ENCODE measurements around the gene CEBPB.
A peak's percentile ranks its signal among the peaks of the same experiment; 100 is the strongest.

Gene CEBPB

GRCh38 chr20:50214226-50215024, 23.8 kb downstream of the CEBPB start:
- DNase-seq = no peak

- peak; percentile 60 for DNase-seq
Observed at GRCh38 chr20:50215101-50215690, 24.6 kb downstream of the CEBPB start.

GRCh38 chr20:50215926-50216325, 25.3 kb downstream of the CEBPB start:
- DNase-seq = no peak

- no peak for DNase-seq
Observed at GRCh38 chr20:50216543-50217206, 26.0 kb downstream of the CEBPB start.

DNA sequence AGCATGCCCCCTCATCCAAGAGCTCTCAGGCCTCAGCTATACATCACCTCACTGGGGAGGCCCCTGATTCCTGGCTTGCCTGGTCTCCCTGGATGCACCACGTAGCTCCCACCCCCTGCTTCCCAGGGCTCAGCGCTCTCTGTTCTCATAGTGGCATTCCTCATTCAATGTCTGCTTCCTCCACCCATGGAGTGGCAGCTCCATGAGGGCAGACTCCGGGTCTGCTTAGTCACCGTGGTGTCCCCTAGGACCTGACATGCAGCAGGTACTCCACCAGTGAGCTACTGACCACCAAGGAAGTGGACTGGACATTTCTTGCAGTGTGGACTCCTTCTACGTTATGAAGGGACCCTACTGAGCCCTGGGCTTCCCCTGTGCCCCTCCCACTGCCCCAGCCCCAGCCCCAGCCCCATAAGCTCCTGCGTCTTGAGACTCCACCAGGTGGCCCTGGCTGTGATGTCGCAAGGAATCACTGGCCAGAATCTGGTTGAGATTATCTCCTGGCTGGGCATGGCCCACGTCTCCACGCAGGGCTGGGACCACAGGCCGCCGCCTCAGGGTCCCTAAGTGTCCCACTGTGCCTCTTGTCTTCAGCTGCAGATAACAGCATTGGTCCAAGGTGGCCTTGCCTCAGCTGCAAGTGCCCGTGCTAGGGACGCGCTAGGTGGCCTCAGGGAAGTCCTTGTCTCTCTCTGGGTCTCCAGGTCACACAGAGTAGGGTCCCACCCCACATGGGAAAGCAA, 26.7 kb downstream of the CEBPB start:
- no peak for DNase-seq

DNA sequence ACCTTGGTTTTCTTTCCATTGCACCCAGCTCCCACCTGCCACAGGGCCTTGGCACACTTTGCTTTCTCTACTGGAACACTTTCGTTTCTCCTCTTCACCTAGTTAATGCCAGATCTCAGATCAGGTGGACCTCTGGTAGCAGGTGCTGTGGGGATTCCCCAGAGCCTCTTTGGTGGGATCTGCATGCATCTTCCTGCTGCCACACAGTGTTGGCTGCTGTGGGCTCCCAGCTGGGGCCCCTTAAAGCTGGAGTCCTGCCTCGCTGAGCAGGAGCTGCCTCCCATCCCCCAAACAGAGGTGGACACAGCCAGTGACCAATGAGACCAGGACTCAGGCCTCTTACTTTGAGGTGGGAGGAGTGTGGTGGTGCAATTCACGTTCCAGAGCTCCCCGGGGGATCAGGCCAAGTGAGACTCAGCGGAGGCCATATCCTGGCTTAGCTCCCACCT, 28.4 kb downstream of the CEBPB start:
- DNase-seq = no peak

DNA sequence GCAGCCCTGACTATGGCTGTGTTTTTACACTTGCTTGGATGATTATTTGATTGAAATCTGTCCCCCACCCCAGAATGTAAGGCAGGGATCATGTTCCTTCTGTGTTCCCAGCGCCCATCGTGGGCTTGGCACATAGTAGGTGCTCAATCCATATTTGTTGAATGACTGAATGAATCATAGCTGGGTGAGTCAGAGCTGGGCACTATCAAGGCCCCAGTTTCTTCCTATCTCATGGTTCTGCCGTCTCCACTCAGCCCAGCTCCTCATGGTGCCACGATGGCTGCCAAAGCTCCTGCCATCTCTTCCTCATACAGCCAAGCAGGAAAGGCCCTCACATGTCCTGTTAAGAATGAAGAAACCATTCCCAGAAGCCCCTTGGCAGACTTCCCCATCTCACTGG, 29.0 kb downstream of the CEBPB start:
- no peak for DNase-seq

DNA sequence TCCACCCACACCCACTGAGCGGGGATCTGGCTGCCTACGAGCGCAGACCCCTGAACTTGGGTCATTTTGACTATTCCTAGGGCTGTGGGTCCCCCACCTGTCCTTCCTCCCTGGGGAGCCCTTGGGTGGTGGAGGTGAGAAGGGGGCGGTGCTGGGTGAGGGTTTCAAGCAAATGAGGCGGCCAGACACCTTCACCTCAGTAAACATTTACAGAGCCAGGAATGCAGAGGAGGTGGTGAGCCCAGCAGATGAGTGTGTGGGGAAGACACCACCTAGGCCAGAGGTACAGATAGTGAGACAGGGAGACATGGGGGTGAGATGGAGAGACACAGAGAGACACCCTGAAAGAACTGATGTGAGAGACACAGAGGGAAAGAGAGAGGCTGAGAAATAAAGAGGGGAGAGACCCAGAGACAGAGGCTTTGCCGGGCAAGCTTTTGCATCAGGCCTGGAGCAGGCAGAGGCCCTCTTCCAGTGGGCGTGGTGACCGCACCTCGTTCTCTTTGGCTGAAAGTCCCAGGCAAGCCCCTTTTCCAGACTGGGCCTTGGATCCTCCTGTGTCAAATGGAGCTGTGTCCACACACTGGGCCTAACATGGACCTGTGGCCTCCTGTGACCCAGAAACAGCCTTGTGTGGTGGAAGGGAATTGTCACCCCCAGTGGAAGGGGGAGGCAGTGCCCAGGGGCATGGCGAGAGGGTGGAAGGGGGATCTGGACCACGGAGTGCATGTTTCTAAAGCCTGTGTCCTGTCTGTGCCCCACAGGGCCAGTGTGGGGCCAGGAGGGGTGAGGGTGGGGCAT, 29.7 kb downstream of the CEBPB start:
- DNase-seq = no peak

DNA sequence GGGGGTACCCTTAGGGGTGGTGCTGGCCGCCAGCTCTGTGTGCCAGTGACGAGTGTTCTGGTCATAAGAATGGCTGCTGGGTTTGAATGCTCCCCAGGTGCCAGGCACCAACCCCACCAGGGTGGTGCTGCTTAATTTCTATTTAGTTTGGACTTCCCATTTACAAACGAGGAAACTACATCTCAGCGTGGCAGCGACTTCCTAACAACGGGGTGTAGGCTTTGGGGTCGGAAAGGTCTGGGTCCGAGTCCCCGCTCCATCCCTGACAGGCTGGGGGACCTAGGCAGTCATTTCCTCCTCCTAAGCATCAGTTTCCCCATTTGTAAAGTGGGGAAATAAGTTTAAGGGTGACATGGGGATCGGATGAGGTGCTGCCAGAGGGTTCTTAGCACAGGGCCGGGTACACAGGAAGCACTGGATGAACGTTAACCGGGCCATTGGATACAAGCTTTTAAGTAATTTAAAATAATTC, 30.3 kb downstream of the CEBPB start:
- DNase-seq = no peak

DNA sequence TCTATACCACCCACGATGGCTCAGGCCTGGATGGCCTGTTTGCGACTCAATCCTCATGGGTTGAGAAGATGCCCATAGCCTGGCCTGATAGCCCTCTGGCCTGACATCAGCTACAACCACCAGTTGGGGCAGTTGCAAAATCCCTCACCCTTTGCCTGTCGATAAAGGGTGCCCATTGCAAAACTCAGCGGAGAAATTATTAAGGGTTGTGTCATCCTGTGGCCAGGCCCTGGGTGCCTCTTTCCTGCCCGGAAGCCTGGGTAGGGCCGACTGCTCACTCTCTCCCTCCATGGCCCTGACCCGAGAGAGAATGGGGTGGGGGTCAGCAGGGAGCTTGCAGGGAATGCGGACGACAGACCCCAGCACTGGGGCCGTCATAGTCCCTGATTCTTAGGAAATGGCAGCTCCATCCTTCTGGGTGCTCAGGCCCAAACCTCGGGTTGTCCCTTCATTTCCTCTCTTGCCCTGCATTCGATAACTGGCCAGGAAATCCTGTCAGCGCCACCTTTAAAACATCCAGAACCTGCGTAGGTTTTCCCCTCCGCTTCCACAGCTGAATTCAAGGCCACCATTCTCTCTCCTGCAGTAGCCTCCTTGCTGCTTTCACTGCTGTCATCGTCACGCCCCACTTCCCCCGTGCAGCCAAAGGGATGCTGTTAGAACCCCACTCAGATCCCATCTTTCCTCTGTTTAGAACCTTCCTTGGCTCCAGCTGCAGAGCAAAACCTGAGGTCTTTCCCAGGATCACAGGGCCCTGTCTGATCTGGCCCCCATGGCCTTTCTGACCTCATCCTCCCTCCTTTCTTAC, 31.1 kb downstream of the CEBPB start:
- no peak for DNase-seq

DNA sequence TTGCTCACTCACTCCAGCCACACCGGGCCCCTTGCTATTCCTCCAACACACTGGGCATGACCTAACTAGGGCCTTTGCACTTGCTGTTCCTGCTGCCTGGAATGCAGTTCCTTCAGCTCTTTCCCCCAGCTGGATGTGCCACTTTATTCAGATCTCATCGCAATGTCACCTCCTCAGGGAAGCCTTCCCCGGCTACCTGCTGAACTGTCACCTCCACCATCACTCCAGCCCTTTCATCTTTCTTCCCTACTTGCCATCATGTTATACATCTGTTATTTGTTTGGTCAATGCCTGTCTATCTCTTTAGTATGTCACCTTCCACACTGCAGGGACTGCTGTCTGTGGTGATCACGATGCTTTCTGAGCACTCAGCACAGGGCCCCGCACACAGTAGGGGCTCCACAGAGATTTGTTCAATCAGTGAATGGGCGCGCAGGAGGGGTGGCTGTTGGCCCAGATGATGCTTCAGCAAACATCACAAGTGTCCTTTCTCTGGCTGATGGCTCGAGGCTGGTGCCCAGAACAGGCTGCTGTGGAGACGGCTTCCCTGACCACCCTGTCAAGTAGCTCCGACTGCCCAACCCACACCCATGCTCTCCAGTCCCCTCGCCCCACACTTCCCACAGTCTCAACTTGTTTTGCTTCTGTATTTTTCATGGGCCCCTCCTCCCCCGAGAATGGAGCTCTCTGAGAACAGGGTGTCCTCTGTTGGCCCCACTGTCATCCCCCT, 31.8 kb downstream of the CEBPB start:
- DNase-seq = no peak

GRCh38 chr20:50223039-50224005, 32.7 kb downstream of the CEBPB start:
- no peak for DNase-seq

DNA sequence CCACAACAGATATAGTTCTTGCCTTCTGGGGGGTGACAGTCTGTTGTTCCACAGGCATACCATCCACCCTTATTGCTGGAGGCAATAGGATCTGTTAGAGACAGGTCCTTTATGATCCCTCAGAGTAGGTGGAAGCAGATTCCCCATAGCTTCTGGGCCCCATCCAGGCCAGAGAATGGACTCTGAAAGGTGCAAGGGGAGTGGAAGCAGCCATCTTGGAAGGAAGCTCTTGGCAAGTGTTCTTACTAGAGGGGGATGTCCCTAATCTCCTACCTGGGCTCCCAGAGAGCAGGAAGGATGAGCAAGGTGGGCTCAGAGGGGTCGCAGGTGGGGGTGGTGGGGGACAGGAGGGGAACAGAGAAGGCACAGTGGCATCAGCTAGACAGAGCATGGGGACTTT, 33.4 kb downstream of the CEBPB start:
- no peak for DNase-seq

- DNase-seq = peak; percentile 90
Observed at GRCh38 chr20:50224531-50225255, 34.1 kb downstream of the CEBPB start.

DNA sequence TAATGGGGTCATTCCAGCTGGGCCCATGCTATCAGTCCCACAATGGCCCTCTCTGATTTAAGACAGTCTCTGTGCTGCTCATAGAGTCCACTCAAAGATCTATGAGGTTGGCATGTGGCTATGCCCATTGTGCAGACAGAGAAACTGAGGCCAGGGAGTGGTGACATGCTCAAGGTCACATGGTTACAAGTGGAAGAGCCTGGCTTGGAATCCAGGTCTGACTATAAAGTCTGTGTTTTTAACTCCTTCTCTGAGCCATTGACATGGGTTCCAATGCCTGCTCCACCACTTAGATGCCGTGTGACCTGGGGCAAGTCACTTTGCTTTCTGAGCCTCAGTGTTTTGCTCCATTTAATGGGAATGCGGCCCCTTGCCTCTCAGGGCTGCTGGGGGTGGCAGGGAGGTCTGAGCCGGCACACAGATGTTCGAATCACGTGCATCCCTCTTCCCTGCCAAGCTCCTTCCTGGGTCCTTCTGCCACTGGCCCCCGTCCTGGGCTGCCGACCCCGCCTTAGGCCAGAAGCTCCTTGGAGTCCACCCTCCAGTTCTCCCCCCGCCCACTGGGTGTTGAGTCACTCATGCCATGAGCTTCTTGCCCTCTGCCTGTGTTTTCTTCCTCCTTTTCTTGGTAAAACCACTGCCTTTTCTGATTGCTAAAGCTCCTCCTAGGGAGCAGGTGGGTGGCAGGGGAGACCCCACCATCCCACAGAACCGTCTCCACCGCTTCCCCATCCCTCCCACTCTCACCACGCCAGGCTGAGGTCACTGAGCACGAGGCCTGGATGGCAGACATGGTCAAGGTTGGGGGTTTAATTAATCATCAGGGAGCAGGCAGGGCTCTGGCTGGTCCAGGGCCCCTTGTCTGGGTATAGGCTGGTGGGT, 35.7 kb downstream of the CEBPB start:
- no peak for DNase-seq

GRCh38 chr20:50227506-50227905, 36.9 kb downstream of the CEBPB start:
- DNase-seq = no peak

DNA sequence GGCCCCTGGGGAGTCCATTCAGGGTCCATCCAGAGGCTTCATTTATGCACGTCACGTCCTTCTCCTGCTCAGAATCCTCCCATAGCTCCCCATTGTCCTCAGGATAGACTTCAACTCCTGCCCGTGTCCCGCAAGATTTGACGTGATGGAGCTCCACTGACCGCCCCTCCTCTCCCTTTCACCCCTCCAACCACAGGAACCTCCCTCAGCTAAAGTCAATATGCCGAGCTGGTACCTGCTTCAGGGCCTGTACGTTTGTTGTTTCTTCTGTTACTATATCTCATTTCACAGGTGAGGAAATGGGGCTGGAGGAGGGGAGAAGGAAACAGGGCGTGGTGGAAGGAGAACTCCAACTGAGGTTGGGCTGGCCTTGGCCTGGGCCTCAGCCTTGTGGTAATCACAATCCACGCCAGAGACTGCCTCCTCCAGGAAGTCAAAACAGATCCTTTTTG, 38.6 kb downstream of the CEBPB start:
- DNase-seq = no peak
